DMS53 treated with DMSO at 0.1 percent for 48 hours (cell line): ENCODE results near the gene ANKRD34A.

Source experiments
- DNase-seq: peaks from one replicate; lab custom pipeline; 2025; ENCODE audit not compliant: unreplicated experiment; lab: John Stamatoyannopoulos, UW

Gene ANKRD34A

GRCh38 chr1:145912128-145912641, 52.2 kb downstream of the ANKRD34A start:
- DNase-seq: no peak
